Cardiac septum (tissue), 1 donor: ENCODE measurements around the gene RSPH1. TPM values are rescaled to one million over a fixed set of nuclear protein-coding genes. Genes with fewer than 3 reads are reported as not detected.

Experiments
- DNase-seq: peaks from one replicate; pipeline ENCODE4 v3.0.0-alpha.2; 2020; ENCODE audit warnings: low spot score
- intact Hi-C: fragments of 100-400 bp; cut with DNase I; formaldehyde crosslinking; loops from one replicate; pipeline ENCODE4 v1.14.0; 2022
- total RNA-seq: library from RNA; stranded (reverse); fragmentation: NEBNext Ultra II Directional; extraction: Animal tissue kit (Norgen Biotek cat#: 25700); gene quantifications from one replicate; pipeline ENCODE4 v1.2.1, GENCODE V29; 2021
- donor health status: DM: no; HTN: no; CAD: no.

Gene RSPH1
- total RNA-seq, 1 donor from 2014 or later: not detected

DNA sequence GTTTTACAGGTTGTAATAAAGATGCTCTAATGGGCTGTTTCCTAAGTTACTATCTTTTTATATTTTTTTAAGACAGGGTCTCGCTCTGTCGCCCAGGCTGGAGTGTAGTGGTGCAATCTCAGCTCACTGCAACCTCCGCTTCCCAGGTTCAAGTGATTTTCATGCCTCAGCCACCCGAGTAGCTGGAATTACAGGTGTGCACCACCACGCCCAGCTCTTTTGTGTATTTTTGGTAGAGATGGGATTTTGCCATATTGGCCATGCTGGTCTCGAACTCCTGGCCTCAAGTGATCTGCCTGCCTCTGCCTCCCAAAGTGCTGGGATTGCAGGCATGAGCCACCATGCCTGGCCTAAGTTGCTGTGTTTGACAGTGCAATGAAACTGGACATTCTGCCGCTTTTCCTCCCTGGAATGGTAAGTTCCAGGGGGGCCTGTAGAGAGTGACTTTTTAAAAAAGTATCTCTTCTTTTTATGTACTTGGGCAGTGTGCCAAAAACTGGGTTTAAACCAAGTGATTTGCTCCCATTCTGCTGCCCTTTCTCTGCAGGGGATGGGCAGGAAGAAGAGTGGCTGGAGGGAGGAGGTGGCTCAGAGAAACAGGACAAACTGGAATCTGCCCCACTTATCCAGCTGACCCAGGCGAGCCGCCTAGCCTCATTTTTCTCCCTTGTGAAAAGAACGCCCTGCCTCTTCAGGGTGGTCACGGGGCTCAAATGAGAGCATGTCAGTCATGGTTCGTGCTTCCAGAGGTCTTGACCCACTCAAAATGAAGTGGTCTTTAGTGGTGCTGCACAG, 19.9 kb upstream of the RSPH1 start:
- DNase-seq: no peak
- intact Hi-C loops: no loop called here

GRCh38 chr21:42514883-42515228, 18.8 kb upstream of the RSPH1 start:
- intact Hi-C loops: no loop called here
- no peak for DNase-seq

DNA sequence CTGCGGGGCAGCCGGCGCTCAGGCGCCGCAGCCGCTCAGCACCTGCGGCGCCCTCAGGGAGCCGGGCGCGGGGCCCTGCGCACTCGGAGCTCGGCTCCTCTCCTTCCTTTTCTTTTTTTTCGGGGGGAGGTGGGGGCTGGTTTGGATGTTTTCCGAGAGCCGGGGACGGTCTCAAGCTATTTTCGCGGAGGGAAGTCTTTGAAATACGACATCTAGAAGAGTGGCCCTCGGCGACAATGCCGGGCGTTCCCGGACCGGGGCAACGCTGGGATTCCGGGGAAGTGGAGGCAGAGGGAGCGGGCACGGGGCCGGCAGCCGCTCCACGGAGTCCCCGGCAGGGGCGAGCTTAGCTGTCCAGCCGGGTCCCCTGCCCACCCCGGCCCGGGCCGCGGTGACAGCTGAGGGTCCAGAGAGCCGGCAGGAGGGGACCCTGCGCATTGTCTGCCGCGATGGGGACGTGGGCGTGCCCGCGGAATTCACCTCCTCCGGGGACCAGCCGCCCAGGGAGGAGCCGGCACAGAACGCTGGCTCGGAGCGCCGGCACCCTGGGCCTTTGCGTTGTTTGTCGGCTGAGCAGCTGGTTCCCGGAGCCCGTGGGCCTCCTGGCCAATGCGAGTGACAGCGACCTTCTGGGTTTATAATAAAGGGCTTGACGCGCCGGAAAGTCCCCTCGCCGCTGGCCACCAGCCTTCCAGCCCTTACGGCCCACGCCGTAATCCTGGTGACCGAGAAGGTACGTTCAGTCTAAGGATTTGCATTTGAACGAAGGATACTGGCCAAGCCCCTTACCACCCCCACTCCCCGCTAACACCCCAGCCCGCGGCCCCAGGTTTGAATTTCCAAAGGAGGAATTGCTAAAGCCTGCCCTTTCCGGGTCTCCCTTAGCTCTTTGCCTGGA, 18.2 kb upstream of the RSPH1 start:
- intact Hi-C loops: no loop called here
- peak; percentile 80 for DNase-seq

- intact Hi-C loops: no loop called here
Observed at GRCh38 chr21:42513151-42513984, 17.3 kb upstream of the RSPH1 start, which contains the start of gene SLC37A1. Gene SLC37A1 (plus strand): TSS chr21:42513852. CDS start chr21:42518455, 4,603 bp downstream.

DNA sequence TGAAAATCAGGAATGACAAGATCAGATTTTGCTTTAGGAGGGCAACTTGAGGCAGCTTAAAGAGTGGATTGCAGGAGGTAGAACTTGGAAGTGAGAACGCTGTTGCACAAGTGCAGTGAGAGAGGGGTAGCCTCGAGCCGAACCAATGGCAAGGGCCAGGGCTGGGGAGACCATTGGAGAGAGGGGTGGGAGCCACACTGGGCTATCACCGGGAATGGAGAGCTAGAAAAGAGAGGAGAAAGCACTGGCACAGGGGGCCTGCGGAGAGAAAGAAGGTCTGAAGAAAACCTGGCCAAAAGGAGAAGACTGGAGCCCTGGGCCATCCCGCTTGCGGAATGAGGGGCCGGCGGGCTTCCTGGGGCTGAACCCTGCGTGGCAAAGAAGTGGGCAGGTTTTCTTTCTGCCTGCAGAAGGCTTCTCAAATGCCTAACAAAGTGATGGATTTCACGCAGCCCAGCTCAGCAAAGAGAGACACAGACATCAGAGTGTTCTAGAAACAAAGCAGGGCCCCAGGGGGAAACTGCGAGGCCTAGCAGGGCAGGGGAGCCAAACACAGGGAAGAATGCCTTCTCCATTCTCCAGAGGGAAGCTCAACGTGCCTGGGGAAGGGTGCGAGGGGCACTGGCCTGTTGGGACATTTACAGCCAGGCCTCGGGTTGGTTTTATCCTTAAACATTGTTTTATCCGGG, 16.5 kb upstream of the RSPH1 start:
- intact Hi-C loops: no loop called here
- DNase-seq: no peak

More at GRCh38 chr21:42513151-42513984, 17.3 kb upstream of the RSPH1 start, which contains the start of gene SLC37A1:
- no peak for DNase-seq

- intact Hi-C loops: no loop called here
Observed at GRCh38 chr21:42509244-42509643, 13.2 kb upstream of the RSPH1 start.

GRCh38 chr21:42508371-42508770, 12.3 kb upstream of the RSPH1 start:
- intact Hi-C loops: no loop called here

More at GRCh38 chr21:42509244-42509643, 13.2 kb upstream of the RSPH1 start:
- no peak for DNase-seq

DNA sequence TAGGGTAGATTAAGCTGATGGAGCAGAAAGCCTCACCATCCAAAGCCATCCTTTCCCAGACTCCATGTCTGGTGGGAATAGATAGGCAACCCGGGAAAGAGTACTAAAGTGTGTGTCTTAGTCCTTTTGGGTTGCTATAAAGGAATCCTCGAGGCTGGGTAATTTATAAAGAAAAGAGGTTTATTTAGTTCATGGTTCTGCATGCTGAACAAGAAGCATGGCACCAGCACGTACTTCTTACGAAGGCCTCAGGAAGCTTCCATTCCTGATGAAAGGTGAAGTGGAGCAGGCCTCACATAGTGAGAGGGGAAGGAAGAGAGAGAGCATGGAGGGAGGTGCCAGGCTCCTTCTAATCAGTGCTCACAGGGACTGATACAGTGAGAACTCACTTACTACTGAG, 11.4 kb upstream of the RSPH1 start:
- intact Hi-C loops: no loop called here
- DNase-seq: no peak

More at GRCh38 chr21:42508371-42508770, 12.3 kb upstream of the RSPH1 start:
- no peak for DNase-seq

DNA sequence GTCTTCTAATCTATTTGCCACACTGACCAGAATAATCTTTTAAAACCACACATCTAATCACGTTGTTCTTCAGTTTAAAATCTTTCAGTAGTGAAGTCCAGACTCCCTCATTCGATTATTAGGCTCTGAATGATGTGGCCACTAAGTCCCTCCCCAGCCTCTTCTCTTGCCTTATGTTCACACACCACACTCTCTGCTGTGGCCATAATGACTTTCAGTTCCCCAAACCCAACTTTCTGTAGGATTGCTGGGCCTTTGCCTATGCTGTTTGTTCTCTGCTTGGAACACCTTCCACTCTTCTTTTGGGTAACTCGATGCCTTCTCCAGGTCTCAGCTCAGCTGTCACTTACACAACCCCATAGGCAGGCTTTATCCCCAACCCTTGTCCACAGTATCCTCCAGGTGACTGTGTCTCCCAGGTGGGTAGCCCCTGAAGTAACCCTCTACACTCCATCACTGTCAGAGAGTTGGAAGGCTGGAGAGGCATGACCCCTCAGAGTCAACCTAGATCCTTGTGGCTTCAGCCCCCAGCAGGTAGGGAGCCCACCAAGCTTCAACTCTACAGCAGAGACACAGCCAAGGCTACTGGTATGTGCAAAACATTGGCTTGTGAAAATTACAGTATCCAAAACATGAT, 9.2 kb upstream of the RSPH1 start:
- DNase-seq: no peak
- intact Hi-C loops: no loop called here

- intact Hi-C loops: no loop called here
- DNase-seq: no peak
Observed at GRCh38 chr21:42503711-42504110, 7.7 kb upstream of the RSPH1 start.

DNA sequence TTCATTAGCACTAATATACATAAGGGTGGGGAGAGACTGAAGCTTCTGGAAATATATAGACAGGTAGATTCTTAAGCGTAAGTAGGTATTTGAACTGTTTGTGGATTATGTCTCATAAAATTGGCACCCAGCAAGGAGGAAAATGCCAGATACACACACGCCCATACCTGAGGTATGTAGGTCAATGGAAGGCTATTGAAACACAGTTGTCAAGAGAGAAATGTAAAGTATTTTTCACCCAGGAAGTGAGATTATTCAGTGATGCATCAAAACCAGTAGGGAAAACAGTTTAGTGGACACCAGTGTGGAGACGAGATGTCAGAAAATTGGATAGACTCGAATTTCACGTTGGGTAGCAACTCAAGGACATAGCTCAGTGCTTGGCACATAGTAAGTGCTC, 4.7 kb upstream of the RSPH1 start:
- no peak for DNase-seq
- intact Hi-C loops: no loop called here

DNA sequence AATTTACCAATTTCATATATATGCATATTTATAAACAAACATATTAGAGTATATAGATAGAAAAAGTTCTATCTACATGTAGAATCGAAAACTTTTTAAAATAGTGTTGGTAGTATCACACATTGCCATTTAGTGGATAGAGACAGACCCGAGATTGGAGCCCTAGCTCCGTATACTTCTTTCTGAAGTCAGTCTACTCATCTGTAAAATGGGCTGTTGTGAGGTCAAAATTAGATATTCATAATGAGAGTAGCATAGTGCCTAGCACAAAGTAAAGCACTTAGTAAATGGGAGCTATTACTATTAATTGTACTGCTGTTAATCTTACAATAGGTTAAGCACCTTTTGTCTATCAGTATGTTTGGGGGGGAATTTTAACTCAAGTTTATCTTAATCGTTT, 4.2 kb upstream of the RSPH1 start:
- intact Hi-C loops: no loop called here

DNA sequence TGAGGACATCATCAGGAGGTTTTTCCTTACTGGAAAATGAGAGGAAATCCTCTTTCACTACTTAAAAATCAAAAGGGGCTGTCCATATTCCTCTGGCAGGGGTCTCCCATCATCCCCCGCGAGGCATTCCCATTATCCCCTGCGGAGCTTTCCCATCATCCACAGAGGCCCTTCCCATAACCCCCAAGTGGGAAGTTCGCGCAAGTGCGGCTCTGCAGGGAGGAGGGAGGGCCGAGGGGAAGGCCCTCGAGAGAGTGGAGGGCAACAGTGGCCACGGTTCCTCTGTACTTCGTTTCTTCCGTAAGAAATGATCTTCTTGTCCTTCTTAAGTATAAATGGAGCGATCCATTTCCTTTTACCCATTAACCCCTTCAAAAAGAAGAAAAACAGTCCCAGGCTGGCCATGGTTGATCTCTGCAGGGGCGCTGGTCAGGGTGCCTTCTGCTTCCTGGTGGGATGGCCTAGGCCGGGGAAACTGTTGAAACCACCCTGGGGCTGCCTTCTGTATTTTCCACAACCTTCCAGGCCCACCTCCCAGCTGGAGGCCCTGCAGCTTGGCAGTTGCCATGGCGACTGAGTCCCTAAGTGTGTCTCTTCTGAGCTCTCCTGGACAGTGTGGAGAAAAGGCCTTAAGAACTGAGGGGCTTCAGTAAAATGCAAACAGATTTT, 3.6 kb upstream of the RSPH1 start:
- intact Hi-C loops: loop anchor here (10.0 kb wide), 1 partner anchor 355 kb away; no protein-coding TSS in a partner anchor
- no peak for DNase-seq

More for the DNA sequence above, 4.2 kb upstream of the RSPH1 start:
- DNase-seq: no peak

DNA sequence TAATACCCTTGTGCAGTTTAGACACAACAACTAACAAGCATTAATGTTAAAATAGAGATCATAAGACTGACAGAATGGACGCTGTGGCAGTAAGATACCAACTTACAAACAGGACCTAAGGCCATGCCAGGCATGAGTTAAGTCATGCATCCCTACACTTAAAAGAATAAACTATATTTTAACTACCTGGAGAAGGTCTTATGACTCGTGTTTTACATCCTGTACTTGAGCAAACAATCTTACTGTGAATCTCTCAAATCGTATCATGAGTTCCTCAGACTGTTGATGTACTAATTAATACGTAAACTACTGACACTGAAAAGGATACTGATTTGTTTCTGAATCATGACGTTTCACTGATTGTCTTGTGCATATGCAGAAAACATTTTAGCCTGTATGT, 2.0 kb upstream of the RSPH1 start:
- intact Hi-C loops: loop anchor here (10.0 kb wide), 1 partner anchor 353 kb away; no protein-coding TSS in a partner anchor
- DNase-seq: no peak

- DNase-seq: no peak
- intact Hi-C loops: loop anchor here (10.0 kb wide), 1 partner anchor 352 kb away; no protein-coding TSS in a partner anchor
Observed at GRCh38 chr21:42496839-42497202, 797 bp upstream of the RSPH1 start.

DNA sequence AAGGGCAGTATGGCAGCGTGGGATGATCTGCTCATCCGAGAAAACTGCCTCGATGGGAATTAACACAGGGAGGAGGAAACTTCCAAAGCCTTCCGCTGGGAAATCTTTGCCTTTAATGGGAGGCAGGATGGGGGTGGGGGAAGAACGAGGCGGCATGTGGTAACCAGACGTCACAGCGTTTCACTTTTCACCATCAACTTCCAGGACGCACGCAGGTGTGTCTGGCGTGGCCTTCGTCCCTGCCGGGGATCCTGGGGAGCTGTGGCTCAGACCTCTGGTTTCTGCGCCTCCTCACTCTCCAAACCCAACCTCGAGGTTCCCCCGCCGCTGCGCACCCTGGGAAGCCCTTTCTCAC, 282 bp downstream of the RSPH1 start:
- intact Hi-C loops: loop anchor here (10.0 kb wide), 1 partner anchor 351 kb away; no protein-coding TSS in a partner anchor
- no peak for DNase-seq

- intact Hi-C loops: loop anchor here (10.0 kb wide), 1 partner anchor 350 kb away; no protein-coding TSS in a partner anchor
- no peak for DNase-seq
Observed at GRCh38 chr21:42495027-42495426, 997 bp downstream of the RSPH1 start.
